Activated CD4-positive, alpha-beta T cell treated with anti-CD3 and anti-CD28 coated beads, Interleukin-2, Interleukin-4, amounts not matched to agents 100 ng/mL and 50 ng/mL, durations not matched to agents 16 hours and 8 hours (primary cell): ENCODE measurements around the gene DMD.
"Not testable (repeated sequence)": the region's sequence is repeated elsewhere in the genome, so short reads cannot be mapped to it uniquely, and the experiment has no call there.

ENCODE experiments used
- DNase-seq: peaks from one replicate; pipeline ENCODE4 v3.0.0-alpha.2; 2020; ENCODE audit warnings: low spot score

Gene DMD

DNA sequence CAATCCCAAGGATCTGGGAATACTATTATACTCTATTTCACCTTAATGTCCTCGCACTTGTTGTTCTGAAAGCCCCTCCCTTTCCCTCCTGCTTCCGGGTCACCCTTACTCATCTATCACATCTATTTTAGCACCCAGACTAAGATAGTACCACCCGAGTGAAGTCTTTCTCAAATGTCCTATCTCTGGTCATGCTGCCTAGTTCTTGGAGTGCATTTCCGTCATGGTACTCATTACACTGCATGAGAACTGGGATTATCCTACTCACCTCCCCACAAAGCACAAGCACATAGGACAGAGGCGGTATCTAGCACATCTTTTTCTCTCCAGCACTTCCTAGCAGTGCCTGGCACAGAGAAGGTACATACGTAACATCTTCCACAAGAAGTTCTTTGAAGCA lies 1195.2 kb downstream of the DMD start:
- no peak for DNase-seq

- no peak for DNase-seq
These were observed 1200.4 kb downstream of the DMD start for GRCh38 chrX:32010948-32011347.

DNA sequence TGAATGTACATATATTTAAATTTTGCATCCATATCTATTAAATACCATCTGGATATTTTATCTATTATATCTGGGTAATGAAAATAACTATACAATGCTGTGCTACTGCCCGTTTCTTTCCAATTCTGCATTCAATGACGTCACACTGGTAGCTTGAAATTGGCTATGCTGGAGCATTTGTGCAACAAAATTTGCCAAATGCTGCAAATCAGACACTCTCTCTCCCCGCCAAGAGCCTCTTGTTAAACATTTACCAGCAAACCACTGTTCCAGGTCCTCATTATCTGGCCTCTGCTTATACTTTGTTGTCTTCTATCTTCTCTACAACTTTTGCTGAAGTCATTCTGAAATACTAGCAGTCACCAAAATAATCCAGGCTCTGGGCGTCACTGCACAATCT lies 1201.1 kb downstream of the DMD start:
- DNase-seq = no peak

GRCh38 chrX:31993637-31994036 lies 1217.7 kb downstream of the DMD start:
- no peak for DNase-seq

- no peak for DNase-seq
These were observed 1222.4 kb downstream of the DMD start for GRCh38 chrX:31988975-31989374.

DNA sequence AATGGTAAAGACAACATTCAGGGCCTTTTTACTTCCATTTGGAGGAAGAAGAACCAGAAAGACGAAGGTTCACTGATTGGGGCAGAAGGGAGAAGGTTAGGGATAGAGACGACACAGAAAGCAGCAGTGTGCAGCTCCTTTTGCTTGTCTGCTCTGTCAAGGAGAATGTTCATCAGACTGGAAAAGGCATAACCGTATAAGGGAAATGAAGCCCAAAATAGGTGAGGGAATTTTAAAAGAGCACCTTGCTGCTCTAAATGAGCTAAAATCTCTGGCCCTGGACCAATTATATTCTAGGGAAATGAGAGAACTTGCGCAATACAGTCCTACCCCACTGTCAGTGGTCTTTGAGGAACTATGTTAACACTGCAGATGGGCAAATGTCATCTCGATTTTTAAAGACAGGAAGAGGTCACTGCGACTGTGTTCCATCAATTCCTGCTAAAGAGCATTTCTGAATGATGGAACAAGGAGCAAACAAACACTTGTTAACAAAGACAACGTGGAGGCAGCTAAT lies 1229.7 kb downstream of the DMD start:
- DNase-seq = no peak

DNA sequence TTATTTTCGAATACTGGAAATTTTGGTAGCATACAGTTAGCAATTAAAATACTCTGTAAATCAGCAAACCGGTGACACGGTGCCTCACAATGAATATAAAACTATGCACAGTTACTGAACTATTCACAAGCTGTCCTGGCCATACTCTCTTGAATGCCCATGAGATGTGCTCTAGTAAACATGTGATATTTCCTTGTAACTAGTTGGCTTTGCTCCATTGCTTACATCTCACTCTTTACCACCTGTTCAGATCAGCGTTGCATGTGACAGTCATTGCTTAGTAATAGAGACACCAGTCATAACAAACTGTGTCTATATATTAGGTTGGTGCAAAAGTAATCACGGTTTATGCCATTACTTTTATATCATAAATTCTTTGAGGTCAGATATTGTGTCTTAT lies 1241.6 kb downstream of the DMD start:
- no peak for DNase-seq

DNA sequence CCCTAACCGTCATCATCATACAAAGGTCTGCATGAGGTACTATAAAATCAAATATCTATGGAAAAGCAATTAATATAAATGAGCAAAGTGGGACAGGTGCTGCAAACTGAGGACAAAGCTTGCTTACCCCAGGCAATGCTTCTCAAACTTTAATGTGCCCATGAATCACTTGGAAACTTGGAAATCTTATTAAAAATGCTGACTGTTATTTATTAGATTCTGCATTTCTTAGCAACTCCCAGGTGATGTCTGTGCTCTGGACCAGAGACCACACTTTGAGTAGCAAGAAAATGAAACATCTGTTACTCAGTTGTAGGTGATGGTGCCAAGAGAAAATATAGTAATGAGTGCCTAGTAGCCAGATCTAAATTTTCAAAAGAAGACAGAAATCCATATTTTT lies 1249.1 kb downstream of the DMD start:
- no peak for DNase-seq

- no peak for DNase-seq
These were observed 1276.4 kb downstream of the DMD start for GRCh38 chrX:31934842-31935370.

GRCh38 chrX:31934015-31934414 lies 1277.3 kb downstream of the DMD start:
- no peak for DNase-seq

- no peak for DNase-seq
These were observed 1278.6 kb downstream of the DMD start for GRCh38 chrX:31932769-31933168.

GRCh38 chrX:31932320-31932719 lies 1279.0 kb downstream of the DMD start:
- DNase-seq = not testable (repeated sequence)

DNA sequence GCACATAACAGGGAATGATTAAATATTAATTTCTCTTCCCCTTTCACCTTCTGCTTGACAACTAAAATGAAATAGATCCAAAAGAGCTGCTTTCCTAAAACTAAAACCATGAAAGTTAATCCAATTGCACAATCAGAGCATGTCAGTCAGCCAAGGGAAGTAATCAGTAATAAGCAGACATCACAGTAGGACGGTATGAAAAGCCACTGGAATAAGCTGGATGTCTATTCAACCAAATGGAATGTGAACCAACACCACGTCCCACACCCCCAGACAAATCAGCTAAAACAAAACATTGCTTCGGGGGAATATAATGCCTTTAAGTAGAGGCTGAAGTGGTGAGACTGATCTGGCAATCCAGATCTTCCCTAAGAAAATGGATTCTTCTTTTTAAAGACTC lies 1280.1 kb downstream of the DMD start:
- DNase-seq = no peak

- DNase-seq = no peak
These were observed 1282.0 kb downstream of the DMD start for GRCh38 chrX:31929366-31929765.

DNA sequence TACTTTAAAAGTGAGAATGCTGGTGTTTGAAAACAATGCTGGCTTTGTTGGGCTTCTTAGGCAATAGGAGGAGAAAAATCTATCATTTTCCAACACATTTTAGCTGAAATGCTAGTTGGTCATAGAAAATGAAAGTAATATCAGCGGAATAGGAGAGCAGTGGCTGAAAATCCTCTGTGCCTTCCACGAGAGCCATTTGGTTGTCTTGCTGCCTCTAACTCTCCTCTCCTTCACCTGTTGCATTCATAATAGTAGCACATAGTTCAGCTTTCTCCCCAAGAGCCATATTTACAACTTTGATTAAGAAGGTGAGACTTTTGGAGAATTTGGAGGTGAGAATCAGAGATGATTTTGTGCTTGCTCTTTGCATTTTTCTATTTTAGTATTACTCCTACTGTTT lies 1290.1 kb downstream of the DMD start:
- no peak for DNase-seq

DNA sequence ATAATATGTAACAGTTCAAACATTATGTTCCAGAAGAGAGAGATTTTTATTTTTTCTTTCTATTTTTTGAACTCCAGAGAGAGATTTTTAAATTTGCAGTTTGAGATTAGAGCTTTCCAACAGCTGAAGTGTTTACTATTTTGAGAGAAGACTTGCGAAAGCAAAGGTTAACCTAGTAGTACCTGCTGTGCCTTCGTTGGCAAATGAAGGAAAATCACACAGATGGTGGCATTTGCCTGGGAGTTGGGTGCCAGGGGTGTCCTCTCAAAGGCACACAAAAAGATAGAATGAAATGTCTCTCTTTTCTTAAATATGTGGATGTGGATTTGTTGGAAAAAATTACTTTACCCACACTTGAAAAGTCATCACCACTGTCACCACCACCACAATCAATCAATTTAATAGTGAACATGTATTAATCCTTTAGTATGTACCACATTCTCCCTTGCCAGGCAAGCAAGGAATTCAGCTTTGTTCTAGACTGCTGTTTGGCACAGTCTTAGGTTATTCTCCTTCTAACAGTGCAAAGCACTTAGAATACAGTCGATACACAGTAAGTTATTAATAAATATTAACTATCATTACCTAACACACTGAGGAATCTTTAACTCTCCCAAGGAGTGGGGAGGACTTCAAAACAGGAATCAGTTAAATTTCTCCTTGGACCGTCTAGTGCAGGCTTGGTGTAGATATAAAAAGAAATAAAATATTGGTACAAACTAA lies 1301.3 kb downstream of the DMD start:
- no peak for DNase-seq

DNA sequence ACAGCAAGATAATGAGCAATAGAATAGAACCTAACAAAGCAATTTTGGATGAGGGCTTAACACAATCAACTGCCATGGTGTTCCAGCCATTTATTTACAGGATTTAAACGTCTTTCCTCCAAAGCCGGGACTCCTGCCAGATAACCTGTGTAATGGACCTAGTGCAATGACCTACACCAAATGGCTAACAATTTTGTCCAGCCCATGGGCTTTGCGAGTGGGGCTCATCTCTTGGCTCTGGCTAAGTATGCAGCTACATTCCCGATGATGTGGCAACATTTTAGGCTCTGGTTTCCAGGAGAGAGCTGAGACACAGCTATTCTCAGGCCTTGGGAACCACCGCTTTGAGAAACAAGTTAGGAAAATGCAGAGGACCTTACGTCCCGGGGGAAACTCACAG lies 1317.2 kb downstream of the DMD start:
- no peak for DNase-seq

- DNase-seq = no peak
These were observed 1317.8 kb downstream of the DMD start for GRCh38 chrX:31893525-31893924.

DNA sequence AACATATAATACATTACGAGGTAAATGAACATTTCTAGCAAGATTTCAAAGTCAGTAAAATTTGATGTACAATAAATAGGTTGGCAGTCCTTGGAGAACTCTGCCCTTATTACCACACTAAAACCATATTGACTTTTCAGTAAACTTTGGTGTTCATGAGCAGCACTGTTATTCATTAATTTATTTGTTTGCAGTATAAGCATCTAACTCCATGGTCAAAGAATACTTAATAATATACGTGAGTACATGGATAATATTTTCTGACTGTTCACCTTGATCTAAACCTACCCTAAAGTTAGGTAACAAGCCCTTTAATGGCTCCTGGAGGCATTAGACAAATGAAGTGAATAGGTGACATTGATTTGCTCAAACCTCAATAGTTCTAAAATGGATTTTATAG lies 1322.3 kb downstream of the DMD start:
- DNase-seq = no peak

- no peak for DNase-seq
These were observed 1326.8 kb downstream of the DMD start for GRCh38 chrX:31884535-31884934.

DNA sequence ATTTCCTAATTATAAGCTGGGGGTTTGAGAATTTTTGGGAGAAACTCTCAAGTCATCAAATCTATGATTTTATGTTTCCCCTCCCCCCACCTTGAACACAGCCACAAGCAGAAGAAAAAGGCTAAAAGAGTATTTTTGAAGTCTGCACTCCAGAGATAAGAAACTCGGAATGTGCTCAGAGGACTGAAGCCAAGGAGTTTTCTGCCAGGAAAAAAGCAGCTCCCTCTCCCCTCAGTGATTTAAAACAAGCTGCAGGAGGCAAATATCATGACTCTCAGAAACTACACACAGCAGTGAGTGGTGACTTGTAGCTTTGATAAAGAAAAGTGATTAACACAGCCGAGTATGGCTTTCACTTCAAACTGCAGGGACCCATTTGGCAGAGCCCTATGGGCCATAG lies 1339.3 kb downstream of the DMD start:
- DNase-seq = no peak

- DNase-seq = no peak
These were observed 1341.1 kb downstream of the DMD start for GRCh38 chrX:31870267-31870666.

GRCh38 chrX:31860686-31861085 lies 1350.7 kb downstream of the DMD start:
- no peak for DNase-seq

GRCh38 chrX:31858915-31859314 lies 1352.4 kb downstream of the DMD start:
- DNase-seq = no peak
